Activated naive CD4-positive, alpha-beta T cell treated with anti-CD3 and anti-CD28 coated beads, Interleukin-2, amount 50 U/mL, for 16 hours (primary cell): ENCODE measurements around the gene DAD1.
"Not testable (repeated sequence)": the region's sequence is repeated elsewhere in the genome, so short reads cannot be mapped to it uniquely, and the experiment has no call there.

ENCODE experiments used
- DNase-seq: peaks from one replicate; pipeline ENCODE4 v3.0.0-alpha.2; 2020

Gene DAD1

GRCh38 chr14:22589096-22589839, at the start of gene DAD1:
Gene DAD1 (minus strand): TSS chr14:22589224. CDS start chr14:22589157, 67 bp downstream.
- DNase-seq: peak; percentile 97

GRCh38 chr14:22635980-22636379, 47.0 kb upstream of the DAD1 start:
- not testable (repeated sequence) for DNase-seq

GRCh38 chr14:22634233-22634900, 45.3 kb upstream of the DAD1 start:
- no peak for DNase-seq

GRCh38 chr14:22630486-22630885, 41.5 kb upstream of the DAD1 start:
- no peak for DNase-seq

- DNase-seq: no peak
Observed at GRCh38 chr14:22630066-22630465, 41.0 kb upstream of the DAD1 start.

- no peak for DNase-seq
Observed at GRCh38 chr14:22629361-22629760, 40.3 kb upstream of the DAD1 start.

GRCh38 chr14:22627506-22628263, 38.7 kb upstream of the DAD1 start:
- no peak for DNase-seq

GRCh38 chr14:22626590-22626989, 37.6 kb upstream of the DAD1 start:
- no peak for DNase-seq

GRCh38 chr14:22623047-22623446, 34.0 kb upstream of the DAD1 start:
- no peak for DNase-seq

GRCh38 chr14:22622255-22622654, 33.2 kb upstream of the DAD1 start:
- DNase-seq: no peak

GRCh38 chr14:22615765-22616164, 26.7 kb upstream of the DAD1 start:
- not testable (repeated sequence) for DNase-seq

- DNase-seq: no peak
Observed at GRCh38 chr14:22614240-22614799, 25.3 kb upstream of the DAD1 start.

- DNase-seq: no peak
Observed at GRCh38 chr14:22613736-22614239, 24.8 kb upstream of the DAD1 start.

- no peak for DNase-seq
Observed at GRCh38 chr14:22613106-22613695, 24.2 kb upstream of the DAD1 start.

- DNase-seq: no peak
Observed at GRCh38 chr14:22610931-22611330, 21.9 kb upstream of the DAD1 start.

GRCh38 chr14:22607291-22607690, 18.3 kb upstream of the DAD1 start:
- DNase-seq: no peak

GRCh38 chr14:22606380-22606779, 17.4 kb upstream of the DAD1 start:
- DNase-seq: no peak

- no peak for DNase-seq
Observed at GRCh38 chr14:22602862-22603261, 13.8 kb upstream of the DAD1 start.

- no peak for DNase-seq
Observed at GRCh38 chr14:22601996-22602395, 13.0 kb upstream of the DAD1 start.

GRCh38 chr14:22601456-22601855, 12.4 kb upstream of the DAD1 start:
- no peak for DNase-seq

GRCh38 chr14:22600027-22600426, 11.0 kb upstream of the DAD1 start:
- no peak for DNase-seq

GRCh38 chr14:22599349-22599748, 10.3 kb upstream of the DAD1 start:
- DNase-seq: no peak

- peak; percentile 42 for DNase-seq
Observed at GRCh38 chr14:22598896-22599244, 9.8 kb upstream of the DAD1 start.
